ENCODE data around the gene EFTUD2. TPM values are rescaled to one million over a fixed set of nuclear protein-coding genes. Genes with fewer than 3 reads are reported as not detected.

Gene EFTUD2
- total RNA-seq, 1 donor from 2014 or later, result 192 TPM

DNA sequence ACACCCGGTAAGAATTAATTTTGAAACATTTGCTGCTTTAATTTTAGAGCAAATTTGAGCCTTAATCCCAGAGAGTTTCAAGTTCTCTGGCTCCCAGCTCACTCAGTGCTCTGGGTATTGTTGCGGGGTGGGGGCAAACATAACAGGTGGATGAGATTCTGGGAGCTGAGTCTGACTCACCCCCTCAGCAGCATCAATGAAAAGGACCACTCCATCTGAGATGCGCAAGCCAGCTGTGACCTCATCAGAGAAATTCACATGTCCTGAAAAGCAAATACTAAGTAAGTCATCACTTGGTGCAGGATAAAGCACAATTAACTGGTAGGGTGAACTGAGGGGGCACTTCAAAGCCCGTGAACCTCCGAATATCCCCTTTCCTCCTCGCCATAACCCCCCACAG, 19.9 kb downstream of the EFTUD2 start:
- Mint-ChIP-seq H3K4me1 (no peaks in the 10 kb centered on the region), H3K4me3 (no peak overlapping the region), H3K27ac (ENCODE audit: unreplicated experiment) (no peak overlapping the region), H3K9me3 (no peaks in the 10 kb centered on the region), H3K27me3 (ENCODE audit: low read depth) (no peaks in the 10 kb centered on the region), H3K36me3 (ENCODE audit: low read depth) (peaks cover 15% of the 10 kb centered on the region)
- no peak for TF ChIP-seq CTCF (conservative IDR thresholded peaks at IDR 0.05)
- no peak for DNase-seq (ENCODE audit: low read depth, low spot score)

GRCh38 chr17:44878627-44879221, 20.5 kb downstream of the EFTUD2 start:
- peak; percentile 28 for DNase-seq (ENCODE audit: low read depth, low spot score)
- H3K27ac Mint-ChIP-seq (ENCODE audit: unreplicated experiment), result no peak overlapping the region
- no peaks in the 10 kb centered on the region for H3K9me3 Mint-ChIP-seq

GRCh38 chr17:44877121-44877520, 22.1 kb downstream of the EFTUD2 start:
- DNase-seq (ENCODE audit: low read depth, low spot score), result no peak
- no peaks in the 10 kb centered on the region for H3K27me3 Mint-ChIP-seq (ENCODE audit: low read depth)
- no peak for TF ChIP-seq CTCF (conservative IDR thresholded peaks at IDR 0.05)
- no peak overlapping the region for H3K27ac Mint-ChIP-seq (ENCODE audit: unreplicated experiment)
- H3K4me3 Mint-ChIP-seq, result no peak overlapping the region
- no peaks in the 10 kb centered on the region for H3K4me1 Mint-ChIP-seq
- peaks cover 8% of the 10 kb centered on the region for H3K36me3 Mint-ChIP-seq (ENCODE audit: low read depth)
- H3K9me3 Mint-ChIP-seq, result no peaks in the 10 kb centered on the region

More at GRCh38 chr17:44878627-44879221, 20.5 kb downstream of the EFTUD2 start:
- peak; percentile 72 for TF ChIP-seq CTCF (conservative IDR thresholded peaks at IDR 0.05)
- Mint-ChIP-seq H3K4me1 (no peaks in the 10 kb centered on the region), H3K4me3 (no peak overlapping the region), H3K27me3 (ENCODE audit: low read depth) (no peaks in the 10 kb centered on the region), H3K36me3 (ENCODE audit: low read depth) (peaks cover 15% of the 10 kb centered on the region)

DNA sequence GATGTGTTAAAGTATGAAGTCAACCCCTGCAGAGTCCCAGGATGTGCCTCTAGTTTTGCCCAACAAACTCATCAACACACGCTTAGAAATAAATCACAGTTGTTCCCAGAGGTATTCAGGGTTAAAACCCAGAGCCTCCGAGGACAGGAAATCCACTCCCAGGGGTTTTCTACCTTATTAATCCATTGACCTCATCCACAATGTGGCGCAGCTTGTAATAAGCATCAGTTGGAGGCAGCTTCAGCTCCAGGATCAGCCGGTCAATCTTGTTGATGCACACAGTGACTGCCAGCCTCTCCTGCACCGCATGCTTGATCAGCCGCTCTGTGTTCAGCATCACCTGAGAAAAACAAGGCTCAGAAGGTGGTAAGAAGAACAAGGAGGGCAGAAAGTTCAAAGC, 23.5 kb downstream of the EFTUD2 start:
- no peak for DNase-seq (ENCODE audit: low read depth, low spot score)
- peaks cover 14% of the 10 kb centered on the region for H3K36me3 Mint-ChIP-seq (ENCODE audit: low read depth)
- H3K9me3 Mint-ChIP-seq, result no peaks in the 10 kb centered on the region
- H3K27ac Mint-ChIP-seq (ENCODE audit: unreplicated experiment), result no peak overlapping the region
- H3K4me1 Mint-ChIP-seq, result no peaks in the 10 kb centered on the region
- TF ChIP-seq CTCF (conservative IDR thresholded peaks at IDR 0.05), result no peak
- no peak overlapping the region for H3K4me3 Mint-ChIP-seq
- no peaks in the 10 kb centered on the region for H3K27me3 Mint-ChIP-seq (ENCODE audit: low read depth)

DNA sequence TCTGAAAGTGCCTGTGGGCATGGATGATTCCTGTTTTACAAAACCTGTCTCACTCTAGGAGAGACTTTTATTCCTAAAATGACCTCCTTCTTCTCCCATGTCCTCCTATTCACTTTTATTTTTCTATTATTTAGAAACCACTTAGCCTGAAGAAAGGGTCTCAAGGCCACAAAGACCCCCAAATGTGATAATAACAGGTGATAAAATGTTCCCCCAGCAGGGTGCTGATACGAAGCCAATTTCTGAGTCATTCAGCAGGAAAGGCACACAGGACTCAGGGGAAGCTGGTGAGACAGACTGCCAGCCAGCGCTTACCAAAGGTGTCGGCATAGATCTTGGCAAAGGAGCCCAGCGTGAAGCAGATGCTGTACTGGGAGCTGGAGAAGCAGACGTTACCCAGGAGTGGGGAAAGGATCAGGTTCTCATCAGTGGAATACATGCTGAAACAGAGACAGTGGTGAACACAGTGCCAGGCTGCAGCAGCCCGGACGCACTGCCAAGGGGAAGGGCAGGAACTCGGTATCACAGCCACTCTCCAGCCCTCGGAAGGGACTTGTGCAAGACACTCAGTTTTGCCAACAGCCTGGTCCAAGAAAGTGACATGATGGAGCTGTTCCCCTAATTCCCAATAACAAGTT, 27.0 kb downstream of the EFTUD2 start:
- peaks cover 13% of the 10 kb centered on the region for H3K36me3 Mint-ChIP-seq (ENCODE audit: low read depth)
- H3K9me3 Mint-ChIP-seq, result no peaks in the 10 kb centered on the region
- no peaks in the 10 kb centered on the region for H3K4me1 Mint-ChIP-seq
- H3K27ac Mint-ChIP-seq (ENCODE audit: unreplicated experiment), result no peak overlapping the region
- H3K27me3 Mint-ChIP-seq (ENCODE audit: low read depth), result no peaks in the 10 kb centered on the region
- H3K4me3 Mint-ChIP-seq, result no peak overlapping the region
- no peak for TF ChIP-seq CTCF (conservative IDR thresholded peaks at IDR 0.05)
- no peak for DNase-seq (ENCODE audit: low read depth, low spot score)

Measured in neural crest cell (in vitro differentiated cells).